HG02763 (cell line): ENCODE data around the gene PSMC1.

Source experiments
- ATAC-seq: cut with Tn5 transposase; IDR thresholded peaks from one replicate; pipeline ENCODE4 v1.9.1; 2021; ENCODE audit warnings: mild to moderate bottlenecking, moderate library complexity; ENCODE audit not compliant: unreplicated experiment

PSMC1 gene

GRCh38 chr14:90275820-90276219 is 19.5 kb downstream of the PSMC1 start:
- ATAC-seq = no peak

- no peak for ATAC-seq
Measured at GRCh38 chr14:90276646-90277367, 20.5 kb downstream of the PSMC1 start.

- ATAC-seq = no peak
Measured at GRCh38 chr14:90277581-90278198, 21.3 kb downstream of the PSMC1 start.

GRCh38 chr14:90278199-90279175 is 22.1 kb downstream of the PSMC1 start:
- no peak for ATAC-seq

GRCh38 chr14:90280096-90280495 is 23.7 kb downstream of the PSMC1 start:
- no peak for ATAC-seq

DNA sequence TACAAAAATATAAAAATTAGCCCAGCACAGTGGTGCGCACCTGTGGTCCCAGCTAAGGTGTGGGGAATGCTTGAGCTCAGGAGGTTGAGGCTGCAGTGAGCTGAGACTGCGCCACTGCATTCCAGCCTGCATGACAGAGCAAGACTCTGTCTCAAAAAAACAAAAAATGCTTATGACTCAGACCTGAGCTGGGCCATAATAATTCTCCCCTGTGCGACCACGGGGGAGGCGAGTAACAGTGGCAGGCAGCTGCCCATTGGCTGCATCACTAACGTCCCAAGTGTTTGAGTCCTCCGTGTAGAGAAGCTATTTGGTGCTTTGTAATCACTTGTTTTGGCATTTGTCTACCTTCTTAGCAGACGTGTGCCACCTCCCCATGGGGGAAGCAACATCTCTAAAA is 24.9 kb downstream of the PSMC1 start:
- no peak for ATAC-seq

GRCh38 chr14:90281756-90282155 is 25.4 kb downstream of the PSMC1 start:
- ATAC-seq = no peak

- ATAC-seq = no peak
Measured at GRCh38 chr14:90287791-90288190, 31.4 kb downstream of the PSMC1 start.

GRCh38 chr14:90288651-90289355 is 32.5 kb downstream of the PSMC1 start:
- ATAC-seq = peak; percentile 88

- no peak for ATAC-seq
Measured at GRCh38 chr14:90290337-90291011, 34.1 kb downstream of the PSMC1 start.

GRCh38 chr14:90291699-90292098 is 35.3 kb downstream of the PSMC1 start:
- ATAC-seq = no peak

DNA sequence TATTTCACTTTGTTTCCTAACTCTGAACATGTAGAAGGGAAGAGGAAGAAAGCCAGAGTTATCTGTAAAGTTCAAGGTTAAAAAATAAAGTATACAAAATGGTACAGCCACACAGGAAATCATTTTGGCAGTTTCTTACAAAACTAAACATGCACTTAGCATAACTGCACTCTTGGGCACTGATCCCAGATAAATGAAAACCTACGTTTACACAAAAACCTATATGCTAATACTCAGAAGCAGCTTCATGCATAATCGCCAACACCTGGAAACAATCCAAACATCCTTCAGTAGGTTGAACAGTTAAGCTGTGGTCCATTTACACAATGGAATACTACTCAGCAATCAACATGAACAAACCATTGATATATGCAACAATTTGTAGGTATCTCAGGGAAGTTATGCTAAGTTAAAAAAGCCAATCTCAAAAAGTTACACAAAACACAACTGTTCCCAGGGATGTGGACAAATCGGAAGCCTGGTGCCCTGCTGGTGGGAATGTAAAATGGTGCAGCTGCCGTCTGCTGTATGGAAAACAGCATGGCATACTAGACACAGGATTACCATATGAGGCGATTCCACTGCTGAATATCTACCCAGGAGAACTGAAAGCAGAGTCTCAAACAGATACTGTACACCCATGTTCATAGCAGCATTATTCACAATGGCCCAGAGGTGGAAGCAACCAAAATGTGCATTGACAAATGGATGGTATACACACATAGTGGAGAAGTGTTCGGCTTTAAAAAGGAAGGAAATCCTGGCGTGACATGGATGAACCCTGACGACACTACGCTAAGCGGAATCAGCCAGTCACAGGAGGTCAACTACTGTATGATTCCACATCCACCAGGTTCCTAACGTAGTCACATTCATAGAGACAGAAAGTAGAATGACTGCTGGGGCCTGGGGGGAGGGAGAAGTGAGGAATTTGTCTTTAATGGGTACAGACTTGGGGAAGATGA is 37.7 kb downstream of the PSMC1 start:
- ATAC-seq = no peak

DNA sequence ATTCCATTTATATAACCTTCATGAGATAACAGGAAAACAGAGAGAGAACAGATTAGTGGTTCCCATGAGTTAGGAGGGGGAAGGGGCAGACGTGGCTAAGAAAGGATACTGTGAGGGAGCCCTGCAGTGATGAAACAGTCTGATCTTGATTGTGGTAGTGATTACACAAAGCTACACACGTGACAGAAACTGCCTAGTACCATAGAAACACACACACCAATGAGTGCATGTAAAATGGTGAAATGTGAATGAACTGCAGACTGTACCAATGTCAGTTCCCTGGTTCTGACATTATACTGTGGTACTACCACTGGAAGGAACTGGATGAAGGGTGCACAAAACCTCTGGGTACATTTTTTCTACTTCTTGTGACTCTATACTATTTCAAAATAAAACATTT is 38.5 kb downstream of the PSMC1 start:
- no peak for ATAC-seq

GRCh38 chr14:90295870-90296516 is 39.6 kb downstream of the PSMC1 start:
- no peak for ATAC-seq

DNA sequence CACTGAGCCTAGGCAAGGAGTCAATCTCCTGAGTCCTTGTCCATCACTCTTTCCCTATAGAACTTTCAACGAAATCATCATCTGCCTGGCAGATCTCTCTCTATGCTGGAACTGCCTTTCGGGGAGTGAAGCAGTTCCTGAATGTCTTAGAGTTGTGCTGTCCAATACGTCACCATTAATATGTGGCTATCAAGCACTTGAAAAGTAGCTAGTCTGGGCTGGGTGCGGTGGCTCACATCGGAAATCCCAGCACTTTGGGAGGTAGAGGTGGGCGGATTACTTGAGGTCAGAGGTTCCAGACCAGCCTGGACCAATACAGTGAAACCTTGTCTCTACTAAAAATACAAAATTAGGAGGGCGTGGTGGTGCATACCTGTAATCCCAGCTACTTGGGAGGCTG is 40.3 kb downstream of the PSMC1 start:
- no peak for ATAC-seq

DNA sequence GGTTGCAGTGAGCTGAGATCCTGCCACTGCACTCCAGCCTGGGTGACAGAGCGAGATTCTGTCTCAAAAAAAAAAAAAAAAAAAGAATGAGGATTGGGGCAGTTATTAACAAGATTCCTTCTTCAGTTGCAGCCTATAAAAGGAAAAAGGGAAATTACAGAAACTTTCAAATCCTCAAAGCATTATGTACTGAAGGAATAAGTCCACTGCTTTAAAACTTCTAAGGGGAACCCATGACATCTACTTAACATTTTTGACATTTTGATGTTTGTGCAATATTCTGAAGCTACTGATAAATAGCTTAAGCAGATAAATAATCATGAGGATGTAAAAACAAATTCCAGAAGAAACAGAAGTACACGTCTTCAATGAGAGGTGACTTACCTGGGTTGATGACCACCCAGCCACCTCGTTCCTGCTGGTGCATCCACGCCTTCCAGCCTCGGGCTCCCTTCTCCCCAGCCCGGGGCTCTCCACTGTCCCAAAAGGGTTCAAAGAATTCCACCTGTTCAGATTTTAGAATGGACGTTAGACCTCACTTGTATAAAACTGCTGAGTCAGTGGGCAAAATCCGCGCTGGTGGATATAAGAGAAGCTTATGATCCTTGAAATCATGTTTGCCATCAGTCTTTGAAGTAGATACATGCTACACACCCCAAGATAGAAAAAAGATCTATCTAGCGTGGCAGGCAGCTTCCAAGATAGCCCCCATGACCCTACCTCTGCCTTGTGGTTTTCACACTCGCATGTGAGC is 41.7 kb downstream of the PSMC1 start:
- no peak for ATAC-seq

GRCh38 chr14:90299408-90299807 is 43.1 kb downstream of the PSMC1 start:
- ATAC-seq = no peak

- ATAC-seq = no peak
Measured at GRCh38 chr14:90300611-90301047, 44.3 kb downstream of the PSMC1 start.
